HG03460 (cell line): ENCODE measurements around the gene CALR.
"Not testable (repeated sequence)": the region's sequence is repeated elsewhere in the genome, so short reads cannot be mapped to it uniquely, and the experiment has no call there.

ENCODE experiments used
- ATAC-seq: cut with Tn5 transposase; IDR thresholded peaks from one replicate; pipeline ENCODE4 v1.9.1; 2021; ENCODE audit not compliant: unreplicated experiment

The CALR gene

DNA sequence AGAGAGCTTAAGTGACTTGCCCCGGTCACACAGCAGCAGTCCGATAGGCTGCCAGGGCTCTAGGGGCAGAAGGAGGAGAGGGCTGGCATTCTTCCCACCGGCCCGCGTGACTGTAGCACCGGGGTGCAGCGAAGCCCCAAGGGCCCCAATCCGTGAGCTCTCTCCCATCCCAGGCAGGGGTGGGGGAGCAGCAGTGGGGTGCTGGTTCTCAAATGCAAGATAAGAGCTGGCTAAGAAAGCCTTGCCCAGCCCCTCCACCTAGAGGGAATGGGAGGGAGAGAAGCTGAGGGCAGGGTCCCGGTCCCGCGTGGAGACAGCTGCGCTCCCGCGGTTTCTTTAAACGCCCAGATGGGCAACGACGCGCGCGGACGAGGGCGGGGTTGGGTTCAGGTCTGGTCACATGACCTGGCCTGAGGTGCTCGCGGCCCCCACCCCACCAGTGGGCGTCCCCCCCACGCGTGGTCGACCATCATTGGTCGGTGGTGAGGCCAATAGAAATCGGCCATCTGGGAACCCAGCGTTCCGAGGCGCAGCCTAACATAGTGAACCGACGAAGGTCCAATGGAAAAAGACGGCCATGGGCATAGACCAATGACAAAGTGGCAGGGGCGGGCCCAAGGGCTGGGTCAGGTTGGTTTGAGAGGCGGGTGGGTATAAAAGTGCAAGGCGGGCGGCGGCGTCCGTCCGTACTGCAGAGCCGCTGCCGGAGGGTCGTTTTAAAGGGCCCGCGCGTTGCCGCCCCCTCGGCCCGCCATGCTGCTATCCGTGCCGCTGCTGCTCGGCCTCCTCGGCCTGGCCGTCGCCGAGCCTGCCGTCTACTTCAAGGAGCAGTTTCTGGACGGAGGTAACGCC is at the start of gene CALR:
Gene CALR, plus strand, starts transcription at position 683 of the 852 bp plus-strand sequence. Its CDS starts 71 bp downstream, at position 754.
- peak; percentile 78 for ATAC-seq

- ATAC-seq: not testable (repeated sequence)
These were observed 48.1 kb upstream of the CALR start for GRCh38 chr19:12890299-12890786.

- ATAC-seq: peak; percentile 93
These were observed 47.4 kb upstream of the CALR start, which contains the start of gene GCDH for GRCh38 chr19:12890787-12891552. Gene GCDH (plus strand): TSS chr19:12891160. CDS start chr19:12891305, 145 bp downstream.

DNA sequence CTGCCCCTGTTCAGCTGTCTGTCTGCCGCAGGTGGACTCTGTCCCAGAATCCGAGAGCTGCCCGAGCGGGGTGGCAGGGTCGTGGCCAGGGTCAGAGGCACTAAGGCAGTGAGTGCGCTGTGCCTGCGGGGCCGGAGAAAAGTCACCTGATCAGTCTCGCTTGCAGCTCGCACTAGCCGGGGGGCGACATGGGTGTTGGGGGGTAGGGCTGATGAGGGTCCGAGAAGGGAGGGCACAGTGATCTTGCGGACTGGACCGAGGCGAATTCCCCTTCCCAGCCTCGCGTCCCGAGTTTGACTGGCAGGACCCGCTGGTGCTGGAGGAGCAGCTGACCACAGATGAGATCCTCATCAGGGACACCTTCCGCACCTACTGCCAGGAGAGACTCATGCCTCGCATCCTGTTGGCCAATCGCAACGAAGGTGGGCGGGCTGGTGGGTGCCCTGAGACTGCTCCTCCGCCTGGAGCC is 46.8 kb upstream of the CALR start:
- no peak for ATAC-seq

DNA sequence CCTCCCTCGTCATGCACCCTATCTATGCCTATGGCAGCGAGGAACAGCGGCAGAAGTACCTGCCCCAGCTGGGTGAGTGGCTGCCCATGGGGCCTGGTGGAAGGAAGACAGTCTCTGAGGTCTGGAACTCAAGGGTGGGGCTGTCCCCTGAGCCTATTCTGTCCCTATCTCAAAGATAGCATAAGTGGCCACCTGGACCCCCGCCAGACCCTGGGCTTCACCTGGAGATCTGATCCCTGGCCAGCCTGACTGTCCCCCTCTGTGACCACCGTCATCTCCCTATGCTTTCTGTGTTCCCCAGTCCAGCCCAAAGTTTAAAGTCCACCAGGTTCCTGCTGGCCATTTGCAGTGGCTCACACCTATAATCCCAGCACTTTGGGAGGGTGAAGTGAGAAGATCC is 44.8 kb upstream of the CALR start:
- ATAC-seq: no peak

DNA sequence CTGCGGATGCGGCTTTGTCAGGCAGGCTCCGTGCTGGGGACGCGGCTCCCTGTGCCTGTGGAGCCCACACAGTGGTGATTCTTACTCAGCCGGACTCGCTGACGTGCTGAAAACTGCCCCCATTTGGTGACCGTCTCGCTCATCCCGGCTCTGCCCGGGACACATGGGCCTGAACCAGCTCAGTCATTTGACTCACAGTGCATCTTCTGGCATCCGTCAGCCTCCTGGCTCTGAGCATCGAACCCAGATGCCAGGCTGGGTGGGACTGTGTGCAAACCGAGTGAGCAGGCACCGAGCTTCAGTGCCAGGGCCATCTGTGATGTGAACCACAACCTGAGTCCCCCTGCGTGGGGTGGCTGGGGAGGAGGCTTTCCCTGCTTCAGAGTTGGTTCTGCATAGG is 41.9 kb upstream of the CALR start:
- no peak for ATAC-seq

DNA sequence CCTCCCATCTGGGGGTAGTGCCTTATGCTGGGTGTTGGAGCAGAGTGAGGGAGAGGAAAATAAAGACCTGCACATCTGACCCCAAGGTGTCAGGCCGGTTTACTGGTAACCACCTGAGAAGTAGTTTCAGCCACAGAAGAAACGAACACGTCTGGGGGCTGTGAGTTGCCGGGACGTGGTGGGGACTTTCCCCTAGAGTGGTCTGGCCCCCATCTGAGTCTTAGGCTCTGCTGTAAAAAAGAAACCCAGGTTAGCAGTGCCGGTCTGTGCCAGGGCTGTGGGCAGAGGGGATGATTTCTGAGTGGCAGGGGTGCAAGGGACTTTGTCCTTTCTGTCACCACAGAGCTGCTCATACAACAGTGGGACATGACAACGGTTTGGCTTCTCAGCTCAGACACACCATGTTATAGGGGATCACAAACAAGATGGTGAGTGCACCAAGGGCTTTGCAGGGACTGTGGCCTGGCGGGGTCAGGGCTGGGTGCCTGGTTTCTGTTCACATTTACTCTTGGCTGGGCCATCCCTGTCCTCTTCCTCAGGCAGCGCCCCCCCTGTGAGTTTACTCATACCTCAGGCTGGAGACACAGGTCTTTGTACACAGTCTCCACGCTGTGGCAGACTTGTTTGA is 38.4 kb upstream of the CALR start:
- peak; percentile 83 for ATAC-seq

DNA sequence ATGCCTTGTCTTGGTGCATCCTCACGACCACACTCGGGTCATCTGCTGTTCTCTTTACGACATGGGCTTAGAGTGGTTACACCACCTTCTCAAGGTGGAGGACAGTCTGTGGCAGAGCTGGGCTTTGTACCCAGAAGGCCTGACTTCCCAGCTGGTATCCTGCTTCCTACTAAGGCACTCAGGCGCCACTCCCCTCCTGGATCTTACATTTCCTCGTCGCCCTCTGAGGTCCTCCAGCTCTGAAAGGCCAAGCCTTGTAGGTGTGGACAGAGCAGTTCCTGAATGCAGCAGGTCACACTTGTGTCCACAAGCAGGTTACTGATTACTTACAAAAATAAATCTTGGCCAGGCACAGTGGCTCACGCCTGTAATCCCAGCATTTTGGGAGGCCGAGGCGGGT is 31.2 kb upstream of the CALR start:
- ATAC-seq: no peak

DNA sequence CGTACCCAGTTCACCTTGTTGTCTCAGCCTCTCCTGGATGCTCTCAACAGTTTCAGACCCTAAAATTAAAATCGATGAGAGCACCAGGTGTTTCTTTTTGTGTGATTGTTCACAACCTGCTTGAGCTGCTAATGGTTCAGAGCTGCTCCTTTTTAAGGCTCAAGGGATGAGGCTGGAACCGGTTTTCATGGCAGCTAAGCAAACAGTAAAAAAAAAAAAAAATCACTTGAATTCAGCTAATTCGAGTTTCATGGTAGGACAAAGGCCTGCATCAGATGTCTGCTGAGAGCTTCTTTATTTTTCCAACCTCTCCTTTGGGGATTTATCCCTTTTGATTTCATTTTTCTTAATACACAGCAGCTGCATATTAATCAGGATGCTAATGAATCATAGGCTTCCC is 25.8 kb upstream of the CALR start:
- no peak for ATAC-seq

GRCh38 chr19:12913011-12913561 is 25.3 kb upstream of the CALR start:
- no peak for ATAC-seq

GRCh38 chr19:12913851-12914690 is 24.3 kb upstream of the CALR start:
- no peak for ATAC-seq

DNA sequence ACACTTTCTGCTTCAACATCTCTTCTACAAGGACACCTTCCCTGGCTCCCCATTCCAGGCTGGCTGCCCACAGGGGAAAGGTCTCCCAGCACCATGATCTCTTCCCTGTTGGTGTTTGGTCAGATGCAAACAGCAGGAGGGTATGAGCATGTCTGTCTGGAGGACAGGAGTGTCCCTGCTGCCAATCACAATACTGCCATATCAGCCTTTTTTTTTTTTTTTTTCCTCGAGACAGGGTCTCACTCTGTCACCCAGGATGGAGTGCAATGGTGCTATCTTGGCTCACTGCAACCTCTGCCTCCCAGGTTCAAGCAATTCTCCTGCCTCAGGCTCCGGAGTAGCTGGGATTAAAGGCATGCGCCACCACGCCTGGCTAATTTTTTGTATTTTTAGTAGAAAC is 22.5 kb upstream of the CALR start:
- ATAC-seq: not testable (repeated sequence)

GRCh38 chr19:12918253-12918652 is 20.2 kb upstream of the CALR start:
- ATAC-seq: no peak

DNA sequence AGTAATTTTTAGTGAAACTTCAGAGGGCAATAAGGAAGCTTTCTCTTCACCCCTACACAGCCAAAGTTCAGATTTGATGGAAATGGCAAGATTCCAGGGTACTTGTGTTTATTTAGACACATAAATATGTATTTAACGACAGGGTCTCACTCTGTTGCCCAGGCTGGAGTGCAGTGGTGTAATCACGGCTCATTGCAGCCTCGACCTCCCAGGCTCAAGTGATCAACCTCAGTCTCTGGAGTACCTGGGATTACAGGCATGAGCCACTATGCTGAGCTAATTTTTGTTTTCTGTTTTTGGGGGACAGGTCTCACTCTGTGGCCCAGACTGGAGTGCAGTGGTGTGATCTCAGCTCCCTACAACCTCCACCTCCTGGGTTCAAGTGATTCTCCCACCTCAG is 17.4 kb upstream of the CALR start:
- ATAC-seq: no peak

DNA sequence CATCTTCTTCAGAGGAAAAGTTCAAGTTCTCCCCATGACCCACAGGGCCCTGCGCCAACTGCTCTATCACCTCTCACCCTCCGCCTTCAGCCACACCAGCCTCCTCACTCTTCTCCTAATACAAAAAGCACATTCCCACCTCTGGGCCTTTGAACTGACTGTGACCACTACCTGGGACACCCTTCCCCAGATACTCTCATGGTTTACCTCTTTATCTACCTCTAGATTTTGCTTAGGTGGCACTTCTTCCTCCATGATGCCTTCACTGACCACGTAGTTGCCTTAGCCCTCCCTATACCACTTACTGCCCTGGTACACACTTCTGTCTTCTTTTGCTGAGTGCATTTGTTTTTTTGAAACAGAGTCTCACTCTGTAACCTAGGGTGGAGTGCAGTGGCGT is 15.4 kb upstream of the CALR start:
- ATAC-seq: no peak

GRCh38 chr19:12924621-12925310 is 13.6 kb upstream of the CALR start:
- no peak for ATAC-seq

- ATAC-seq: no peak
These were observed 8.3 kb upstream of the CALR start for GRCh38 chr19:12930002-12930645.

GRCh38 chr19:12932392-12933286 is 5.8 kb upstream of the CALR start:
- ATAC-seq: no peak
